IPS DF 6.9 (cell line): ENCODE data around the gene CYTL1.
A peak's percentile ranks its signal among the peaks of the same experiment; 100 is the strongest.
"Not testable (repeated sequence)": the region's sequence is repeated elsewhere in the genome, so short reads cannot be mapped to it uniquely, and the experiment has no call there.

ENCODE experiments used
- DNase-seq: peaks from one replicate; pipeline ENCODE4 v3.0.0-alpha.2; 2013; ENCODE audit warnings: low read depth, low spot score
- H3K27ac ChIP-seq: one replicate; pipeline ENCODE4 v1.5.1; 2013; ENCODE audit warnings: low read length, control low read depth
- H3K27me3 ChIP-seq: 2 replicates; pipeline ENCODE4 v1.6.1; 2013; ENCODE audit warnings: mild to moderate bottlenecking, low read length; ENCODE audit not compliant: control insufficient read depth, insufficient read depth
- H3K36me3 ChIP-seq: 2 replicates; pipeline ENCODE4 v1.6.1; 2013; ENCODE audit warnings: low read length; ENCODE audit not compliant: control insufficient read depth, insufficient read depth
- H3K4me1 ChIP-seq: 2 replicates; pipeline ENCODE4 v1.6.1; 2013; ENCODE audit warnings: low read length; ENCODE audit not compliant: control insufficient read depth, insufficient read depth
- H3K4me3 ChIP-seq: 2 replicates; pipeline ENCODE4 v1.5.1; 2013; ENCODE audit warnings: mild to moderate bottlenecking, low read length
- H3K9me3 ChIP-seq: 2 replicates; pipeline ENCODE4 v1.6.1; 2013; ENCODE audit warnings: low read length, inconsistent platforms; ENCODE audit not compliant: control insufficient read depth, insufficient read depth
- WGBS: extraction: QIAGEN DNeasy Blood & Tissue Kit; methylation state at CpG from one replicate; pipeline ENCODE4 v1.1.7; 2013; ENCODE audit warnings: mixed read lengths, missing lambda C conversion rate; ENCODE audit not compliant: insufficient read length, insufficient coverage; 5-methylcytosine and 5-hydroxymethylcytosine counted together

The CYTL1 gene

GRCh38 chr4:5019274-5019673, at the start of gene CYTL1:
TSS of gene CYTL1 (minus strand) at chr4:5019458. CDS start at chr4:5019445, 13 bp downstream.
- H3K36me3 ChIP-seq, result no peaks in the 10 kb centered on the region; the same call in 1 of the 2 replicates
- peaks cover 2% of the 10 kb centered on the region; the same call in 1 of the 2 replicates for H3K4me1 ChIP-seq
- H3K27me3 ChIP-seq, result no peaks in the 10 kb centered on the region
- WGBS, result no CpG with 5 or more reads among the region's 28 CpGs
- H3K27ac ChIP-seq, result no peak within 1 kb of the TSS
- no peak for DNase-seq
- peak within 1 kb of the TSS; percentile 32; the same call in 1 of the 2 replicates for H3K4me3 ChIP-seq
- no peaks in the 10 kb centered on the region for H3K9me3 ChIP-seq

DNA sequence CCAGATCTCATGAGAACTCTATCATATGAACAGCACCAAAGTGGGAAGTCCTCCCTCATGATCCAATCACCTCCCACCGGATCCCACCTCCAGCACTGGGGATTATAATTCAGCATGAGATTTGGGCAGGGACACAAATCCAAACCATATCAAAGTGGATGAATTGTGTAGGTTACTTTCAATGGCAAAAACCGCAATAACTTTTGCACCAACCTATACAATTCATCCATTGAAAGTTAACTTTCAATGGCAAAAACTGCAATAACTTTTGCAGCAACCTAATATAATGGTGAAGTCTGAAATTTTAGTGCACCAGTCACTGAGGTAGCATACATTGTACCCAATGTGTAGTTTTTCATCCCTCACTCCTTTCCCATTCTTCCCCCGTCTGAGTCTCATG, 48.6 kb upstream of the CYTL1 start:
- Histone ChIP-seq H3K4me1 (no peaks in the 10 kb centered on the region; the same call in 1 of the 2 replicates), H3K27ac (no peak overlapping the region), H3K36me3 (no peaks in the 10 kb centered on the region), H3K27me3 (no peaks in the 10 kb centered on the region), H3K9me3 (no peaks in the 10 kb centered on the region), H3K4me3 (no peak overlapping the region)
- no peak for DNase-seq
- WGBS, result no CpG with 5 or more reads among the region's 3 CpGs

GRCh38 chr4:5066968-5067367, 47.7 kb upstream of the CYTL1 start:
- not testable (repeated sequence) for H3K4me1 ChIP-seq, H3K36me3 ChIP-seq, DNase-seq, H3K27me3 ChIP-seq, H3K4me3 ChIP-seq, H3K27ac ChIP-seq, H3K9me3 ChIP-seq
- no CpG with 5 or more reads among the region's 3 CpGs for WGBS

- whole genome bisulfite sequencing, result no CpG with 5 or more reads among the region's 3 CpGs
- DNase-seq, result no peak
- no peak overlapping the region for H3K4me3 ChIP-seq
- H3K9me3 ChIP-seq, result no peaks in the 10 kb centered on the region
- no peak overlapping the region for H3K27ac ChIP-seq
- H3K4me1 ChIP-seq, result no peaks in the 10 kb centered on the region; the same call in 1 of the 2 replicates
- no peaks in the 10 kb centered on the region for H3K36me3 ChIP-seq
- no peaks in the 10 kb centered on the region for H3K27me3 ChIP-seq
Observed at GRCh38 chr4:5066101-5066500, 46.8 kb upstream of the CYTL1 start.

DNA sequence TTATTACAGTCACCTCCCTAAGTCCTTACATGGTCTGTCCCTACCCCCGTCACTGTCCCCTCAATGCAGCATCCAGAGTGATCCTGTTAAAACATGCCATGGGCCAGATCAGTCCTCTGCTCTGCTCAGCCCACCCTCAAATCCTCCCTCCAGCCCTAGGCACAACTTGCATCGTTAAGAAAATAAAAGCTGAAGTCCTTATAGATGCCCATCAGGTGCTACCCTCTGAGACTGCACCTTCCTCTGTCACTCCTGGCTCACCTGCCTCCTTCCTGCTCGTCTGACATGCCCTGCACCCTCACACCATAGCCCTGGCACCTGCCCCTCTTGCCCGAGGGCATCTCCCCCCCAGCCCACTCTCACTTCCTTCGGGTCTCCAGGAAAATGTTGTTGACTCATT, 36.2 kb upstream of the CYTL1 start:
- no peaks in the 10 kb centered on the region for H3K4me1 ChIP-seq
- no peak overlapping the region for H3K4me3 ChIP-seq
- H3K36me3 ChIP-seq, result no peaks in the 10 kb centered on the region
- no peak overlapping the region for H3K27ac ChIP-seq
- no peaks in the 10 kb centered on the region for H3K9me3 ChIP-seq
- H3K27me3 ChIP-seq, result peaks cover 17% of the 10 kb centered on the region
- WGBS, result no CpG with 5 or more reads among the region's 5 CpGs
- no peak for DNase-seq

GRCh38 chr4:5054532-5054931, 35.3 kb upstream of the CYTL1 start:
- Histone ChIP-seq H3K4me1 (no peaks in the 10 kb centered on the region), H3K4me3 (no peak overlapping the region), H3K27me3 (peaks cover 17% of the 10 kb centered on the region), H3K9me3 (no peaks in the 10 kb centered on the region), H3K27ac (no peak overlapping the region), H3K36me3 (no peaks in the 10 kb centered on the region)
- DNase-seq, result no peak
- WGBS, result no CpG with 5 or more reads among the region's 5 CpGs

GRCh38 chr4:5052726-5053425, 33.6 kb upstream of the CYTL1 start:
- Histone ChIP-seq H3K27ac (no peak overlapping the region), H3K4me1 (no peaks in the 10 kb centered on the region), H3K9me3 (no peaks in the 10 kb centered on the region), H3K4me3 (no peak overlapping the region), H3K36me3 (no peaks in the 10 kb centered on the region), H3K27me3 (peaks cover 17% of the 10 kb centered on the region)
- no CpG with 5 or more reads among the region's 6 CpGs for WGBS
- no peak for DNase-seq

DNA sequence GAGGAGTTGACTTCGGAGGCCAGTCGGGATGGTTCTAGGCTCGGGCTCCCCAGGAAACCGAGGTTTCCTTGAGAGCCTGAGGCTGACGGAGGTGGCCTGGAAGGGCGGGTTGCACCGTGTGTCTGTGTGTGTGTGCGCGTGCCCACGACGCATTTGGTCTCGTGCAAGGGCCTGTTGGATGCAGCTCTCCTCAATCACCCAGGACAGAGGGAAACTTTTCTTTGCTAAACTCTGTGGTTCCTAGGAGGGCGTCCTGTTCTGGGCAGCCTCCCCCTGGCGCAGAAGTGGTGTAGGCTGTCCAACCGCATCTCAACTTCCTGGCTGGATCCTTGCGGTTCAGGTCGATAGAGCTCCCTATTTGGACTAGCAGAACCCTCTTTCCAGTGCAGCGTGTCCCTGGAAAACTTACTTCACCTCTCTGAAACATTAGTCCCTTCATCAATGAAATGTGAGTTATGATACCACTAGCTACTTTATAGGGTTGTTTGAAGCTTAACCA, 33.0 kb upstream of the CYTL1 start:
- DNase-seq, result no peak
- peak overlapping the region; percentile 43; the same call in 1 of the 2 replicates for H3K4me3 ChIP-seq

GRCh38 chr4:5051278-5052203, 32.3 kb upstream of the CYTL1 start, which contains the start of gene STK32B:
TSS of gene STK32B (plus strand) at chr4:5051480.
- WGBS, result no CpG with 5 or more reads among the region's 103 CpGs
- no peak within 1 kb of the TSS for H3K27ac ChIP-seq
- peaks cover 17% of the 10 kb centered on the region for H3K27me3 ChIP-seq
- H3K36me3 ChIP-seq, result no peaks in the 10 kb centered on the region
- no peak for DNase-seq
- no peaks in the 10 kb centered on the region for H3K4me1 ChIP-seq
- H3K4me3 ChIP-seq, result peak within 1 kb of the TSS; percentile 43
- no peaks in the 10 kb centered on the region for H3K9me3 ChIP-seq

More for the DNA sequence above, 33.0 kb upstream of the CYTL1 start:
- H3K9me3 ChIP-seq, result no peaks in the 10 kb centered on the region
- WGBS, result no CpG with 5 or more reads among the region's 18 CpGs
- peaks cover 17% of the 10 kb centered on the region for H3K27me3 ChIP-seq
- no peaks in the 10 kb centered on the region for H3K36me3 ChIP-seq
- no peaks in the 10 kb centered on the region for H3K4me1 ChIP-seq
- no peak overlapping the region for H3K27ac ChIP-seq

- Histone ChIP-seq H3K4me3 (peak overlapping the region; percentile 43; the same call in 1 of the 2 replicates), H3K36me3 (no peaks in the 10 kb centered on the region), H3K27ac (no peak overlapping the region), H3K27me3 (peaks cover 17% of the 10 kb centered on the region), H3K9me3 (no peaks in the 10 kb centered on the region), H3K4me1 (no peaks in the 10 kb centered on the region)
- WGBS, result no CpG with 5 or more reads among the region's 36 CpGs
- no peak for DNase-seq
Observed at GRCh38 chr4:5050520-5051277, 31.4 kb upstream of the CYTL1 start.
